CD1c-positive myeloid dendritic cell (primary cell): ENCODE results near the gene IL21.
"Not testable (repeated sequence)": the region's sequence is repeated elsewhere in the genome, so short reads cannot be mapped to it uniquely, and the experiment has no call there.

Experiments
- DNase-seq: peaks from one replicate; pipeline ENCODE4 v3.0.0-alpha.2; 2016; ENCODE audit errors: extremely low spot score

Gene IL21

DNA sequence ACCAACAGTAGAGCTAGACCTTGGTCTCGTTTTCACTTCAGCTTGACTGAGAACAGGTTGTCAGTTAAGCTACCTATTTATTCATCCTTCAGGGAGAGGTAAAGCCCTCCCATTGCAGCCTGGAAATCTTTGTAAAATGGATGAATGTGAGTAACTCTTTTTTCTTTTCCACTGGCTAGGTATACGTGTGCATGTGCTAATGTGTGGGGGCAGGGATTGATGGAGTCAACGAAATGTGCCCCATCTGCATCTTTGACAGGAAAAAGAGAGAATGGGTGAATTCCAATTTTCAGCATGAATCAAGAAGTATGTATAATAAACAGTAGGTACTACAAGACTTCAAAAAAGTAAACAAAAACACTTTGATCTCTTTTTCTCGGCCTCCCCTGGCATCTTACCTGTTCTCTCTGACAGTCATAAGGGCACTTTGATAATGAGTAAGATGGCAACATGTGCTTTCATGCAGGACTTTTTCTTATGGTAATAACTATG is at the start of gene IL21:
IL21 (minus strand) TSS at position 51 of the 492 bp plus-strand sequence. CDS start 55 bp downstream, outside the sequence.
- no peak for DNase-seq

GRCh38 chr4:122669911-122670738 is 49.3 kb upstream of the IL21 start:
- DNase-seq = no peak

GRCh38 chr4:122668241-122668640 is 47.4 kb upstream of the IL21 start:
- DNase-seq = no peak

DNA sequence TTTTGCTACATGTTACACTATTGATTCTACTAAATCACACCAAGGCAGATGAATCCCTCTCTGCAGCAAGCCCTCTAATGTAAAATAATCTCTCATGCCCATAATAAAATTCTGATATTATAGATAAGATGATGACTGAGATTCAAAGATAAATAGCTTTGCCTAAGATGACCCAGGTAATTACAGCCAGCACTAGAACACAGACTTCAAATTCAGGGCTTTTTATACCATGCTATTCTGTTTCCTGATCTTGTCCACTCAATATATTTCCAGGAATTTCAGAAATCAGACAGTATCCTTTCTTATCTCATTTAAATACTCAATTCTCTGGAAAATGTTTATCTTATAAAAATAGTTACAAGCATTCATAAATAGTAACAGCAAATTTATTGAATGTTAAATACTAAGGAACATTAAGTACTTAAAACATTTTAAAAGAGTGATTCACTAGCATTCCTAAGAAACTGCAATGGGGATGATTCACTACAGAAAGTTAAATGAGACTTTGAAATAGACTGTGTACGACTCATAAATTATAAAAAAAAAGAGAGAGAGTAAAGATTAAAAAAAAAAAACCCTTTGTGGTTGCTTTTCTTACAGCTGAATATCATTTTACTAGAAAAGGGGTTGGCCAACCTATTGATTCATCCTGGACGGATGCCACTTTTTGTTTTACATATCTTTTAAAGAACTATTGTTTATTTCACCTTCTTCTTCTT is 45.8 kb upstream of the IL21 start:
- no peak for DNase-seq

DNA sequence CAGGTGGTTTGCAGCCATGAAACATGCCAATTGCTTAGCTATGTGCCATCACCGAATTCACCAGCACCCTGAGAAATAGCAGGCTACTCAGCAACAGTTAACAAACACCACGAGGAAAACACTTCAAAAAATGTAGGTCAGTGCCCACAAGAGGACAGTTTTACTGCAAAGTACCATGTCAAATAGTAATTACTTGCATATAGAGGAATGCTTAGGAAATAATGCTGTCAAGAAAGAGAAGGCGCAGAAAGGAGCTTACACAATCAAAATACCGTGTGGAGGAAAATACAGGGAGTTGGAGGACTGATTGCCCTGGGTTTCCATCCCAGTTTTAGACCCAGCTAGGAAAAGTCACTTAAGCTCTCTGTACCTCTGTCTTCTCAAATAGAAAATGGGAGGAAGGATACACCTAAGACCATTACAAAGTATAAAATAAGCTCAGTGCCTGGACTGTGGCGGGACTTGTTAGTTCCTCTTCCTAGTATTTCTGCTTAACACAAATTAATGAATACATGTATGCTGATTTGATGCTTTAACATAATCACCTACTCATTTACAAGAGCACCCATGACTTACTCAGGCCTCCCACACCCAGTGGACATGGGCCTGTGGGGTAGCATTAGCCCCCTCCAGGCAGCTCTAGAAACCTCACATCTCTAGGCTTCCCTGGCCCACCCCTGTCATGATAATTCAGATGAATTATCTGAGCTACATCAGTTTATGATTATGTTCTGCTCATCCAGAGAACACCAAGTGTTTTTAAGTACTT is 44.5 kb upstream of the IL21 start:
- no peak for DNase-seq

- DNase-seq = no peak
Measured at GRCh38 chr4:122663814-122664610, 43.1 kb upstream of the IL21 start.

DNA sequence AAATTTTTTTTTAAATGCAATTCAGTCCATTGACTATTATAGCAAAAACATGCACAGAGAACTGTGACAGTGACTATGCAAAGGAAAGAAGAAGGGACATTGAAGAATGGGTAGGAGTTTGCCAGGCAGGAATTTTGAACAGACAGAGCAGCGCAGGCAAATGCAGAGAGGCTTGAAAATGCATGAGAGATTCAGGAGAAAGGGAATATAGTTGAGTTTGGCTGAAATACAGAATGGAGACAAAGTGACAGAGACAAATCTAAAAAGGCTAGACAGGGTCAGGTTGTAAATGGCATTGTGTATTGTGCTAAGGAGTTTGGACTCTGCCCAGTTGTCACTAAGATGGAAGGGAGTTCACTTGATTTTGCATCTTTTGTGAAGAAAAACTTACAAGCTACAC is 42.4 kb upstream of the IL21 start:
- DNase-seq = no peak

DNA sequence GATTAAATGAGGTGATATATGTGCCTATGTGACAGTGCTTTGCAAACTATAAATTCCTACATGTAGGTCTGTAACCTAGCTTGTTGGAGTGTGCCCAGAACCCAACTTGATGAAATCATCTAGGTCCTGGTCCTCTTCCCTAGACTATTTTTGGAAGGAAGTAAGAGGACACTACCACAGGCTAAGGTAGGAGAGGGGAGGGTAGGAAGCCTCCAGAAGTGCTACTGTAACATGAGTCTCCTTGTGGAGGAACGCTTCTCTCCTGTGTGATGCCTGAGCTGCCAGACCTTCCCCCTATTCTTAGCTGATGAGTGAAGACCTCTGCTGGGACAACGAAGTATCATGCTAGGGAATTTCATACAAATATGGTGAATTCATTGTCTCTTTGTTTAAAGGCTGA is 41.8 kb upstream of the IL21 start:
- DNase-seq = no peak

DNA sequence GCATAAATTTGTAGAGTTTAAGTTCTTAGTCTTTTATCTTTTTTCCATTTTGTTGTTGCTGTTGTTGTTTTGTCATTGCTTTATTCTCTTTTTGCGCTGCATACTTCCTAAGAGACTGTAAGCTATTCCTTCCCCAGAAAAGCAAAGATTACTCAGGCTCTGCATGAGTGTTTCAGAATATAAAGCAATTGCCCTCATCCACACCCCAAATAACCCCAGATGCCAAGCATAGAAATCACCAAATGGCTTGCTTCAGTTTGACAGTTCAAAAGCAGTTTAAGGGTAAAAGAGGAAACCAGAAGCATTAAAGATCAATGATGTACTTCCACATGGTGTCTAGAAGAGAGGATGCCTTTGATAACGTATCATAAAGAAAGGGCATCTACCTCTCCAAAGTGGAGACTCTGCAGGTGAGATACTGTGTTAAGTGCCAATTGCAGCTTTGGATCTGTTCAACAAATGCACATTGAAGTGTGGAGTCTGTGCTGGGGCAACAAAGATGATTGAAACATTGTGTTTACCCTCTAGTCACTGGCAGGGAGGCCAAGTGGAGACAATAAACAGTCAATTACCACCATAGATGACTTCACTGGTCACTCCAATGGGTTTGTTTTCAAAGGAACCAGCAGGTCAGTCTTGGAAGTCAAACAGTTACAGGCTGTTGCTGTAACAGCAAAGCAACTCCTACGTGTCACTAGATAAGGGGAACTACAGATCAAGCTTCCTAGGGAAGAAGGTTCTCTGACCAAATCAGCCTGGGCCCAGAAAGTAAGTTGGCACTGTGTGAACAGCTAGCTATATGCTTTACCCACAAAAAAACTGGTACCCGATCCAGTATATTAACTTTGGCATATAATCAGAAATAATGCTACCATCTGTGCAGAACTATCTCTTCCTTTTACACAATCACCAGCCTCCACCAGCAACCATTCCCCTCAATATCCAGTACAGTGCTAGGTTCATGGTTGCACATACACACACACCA is 40.6 kb upstream of the IL21 start:
- peak; percentile 4 for DNase-seq

- no peak for DNase-seq
Measured at GRCh38 chr4:122658818-122659295, 38.0 kb upstream of the IL21 start.

DNA sequence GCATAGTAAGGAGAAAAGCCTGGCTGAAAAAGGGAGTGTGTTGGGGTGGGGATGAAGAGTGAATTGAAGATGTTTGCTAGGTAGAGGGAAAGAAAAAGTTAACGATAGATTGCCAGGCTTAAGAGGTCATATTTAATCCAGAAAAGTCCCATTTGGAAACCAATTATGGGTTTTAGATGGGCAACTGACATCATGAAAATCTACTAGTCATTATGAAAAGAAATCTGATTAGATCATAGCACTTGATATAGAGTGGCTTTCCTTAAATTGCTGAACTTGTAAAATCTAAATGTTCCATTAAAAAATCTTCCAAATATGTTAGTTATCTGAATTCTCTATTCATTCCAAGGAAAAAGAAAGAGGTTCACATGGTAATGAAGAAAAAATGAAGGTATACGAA is 37.5 kb upstream of the IL21 start:
- DNase-seq = no peak

DNA sequence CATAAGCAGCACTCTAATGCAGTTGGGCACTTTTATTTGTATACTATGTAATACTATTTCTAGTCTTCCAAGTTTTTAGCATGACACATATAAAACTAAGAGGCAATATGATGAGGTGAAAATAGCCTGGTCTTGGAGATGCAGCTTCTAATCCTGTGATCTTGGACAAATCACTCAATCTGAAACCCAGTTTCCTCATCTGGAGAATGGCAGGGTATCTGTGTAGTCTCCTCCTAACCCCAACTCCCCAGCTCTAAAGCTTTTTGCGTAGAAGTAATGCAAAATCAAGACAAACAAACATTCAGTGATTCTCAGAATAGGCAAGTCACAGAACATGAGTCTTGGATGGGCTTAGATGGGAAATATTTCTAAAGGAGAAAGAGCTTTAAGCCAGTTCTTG is 36.7 kb upstream of the IL21 start:
- no peak for DNase-seq

DNA sequence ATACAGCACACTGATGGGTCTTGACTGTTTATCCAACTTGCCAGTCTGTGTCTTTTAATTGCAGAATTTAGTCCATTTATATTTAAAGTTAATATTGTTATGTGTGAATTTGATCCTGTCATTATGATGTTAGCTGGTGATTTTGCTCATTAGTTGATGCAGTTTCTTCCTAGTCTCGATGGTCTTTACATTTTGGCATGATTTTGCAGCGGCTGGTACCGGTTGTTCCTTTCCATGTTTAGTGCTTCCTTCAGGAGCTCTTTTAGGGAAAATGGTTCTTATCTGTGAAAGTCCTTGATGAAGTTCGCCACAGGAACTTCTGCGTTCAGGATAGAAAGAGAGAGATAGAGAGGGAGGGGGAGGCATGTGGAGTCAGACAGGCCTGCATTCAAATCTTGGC is 35.7 kb upstream of the IL21 start:
- DNase-seq = not testable (repeated sequence)

DNA sequence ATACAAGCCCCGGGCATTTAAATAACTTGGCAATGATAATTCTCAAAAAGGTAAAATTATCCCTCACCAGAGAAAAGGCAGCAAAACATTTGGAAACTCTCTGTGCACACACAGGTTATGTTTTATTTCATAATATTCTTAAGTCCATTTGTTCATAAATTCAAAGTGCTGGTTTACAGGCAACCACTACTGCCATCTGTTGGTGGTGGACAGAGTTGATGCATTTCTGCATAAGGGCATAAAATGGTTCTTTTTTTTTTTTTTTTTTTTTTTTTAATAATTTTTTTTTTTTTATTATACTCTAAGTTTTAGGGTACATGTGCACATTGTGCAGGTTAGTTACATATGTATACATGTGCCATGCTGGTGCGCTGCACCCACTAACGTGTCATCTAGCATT is 31.5 kb upstream of the IL21 start:
- peak; percentile 44 for DNase-seq

- no peak for DNase-seq
Measured at GRCh38 chr4:122650148-122650547, 29.3 kb upstream of the IL21 start.

DNA sequence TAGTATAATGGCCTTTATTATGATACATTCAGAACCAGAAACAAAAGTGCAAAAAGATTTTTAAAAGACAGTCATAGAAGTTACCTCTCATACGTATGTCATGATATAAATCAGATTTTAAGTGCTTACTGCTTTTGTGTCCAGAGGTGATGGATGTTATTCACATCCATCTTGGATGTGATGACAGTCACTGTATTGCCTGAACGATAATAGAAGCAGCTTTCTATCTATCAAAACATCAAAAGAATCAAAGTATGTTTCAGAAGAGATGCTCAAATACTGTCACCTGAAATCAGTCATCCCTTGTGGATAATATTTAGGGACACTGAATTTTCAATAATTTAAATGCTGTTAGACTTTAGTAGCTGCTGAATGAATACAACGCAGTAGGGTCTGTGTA is 26.8 kb upstream of the IL21 start:
- DNase-seq = no peak

- DNase-seq = no peak
Measured at GRCh38 chr4:122643257-122643656, 22.4 kb upstream of the IL21 start.

DNA sequence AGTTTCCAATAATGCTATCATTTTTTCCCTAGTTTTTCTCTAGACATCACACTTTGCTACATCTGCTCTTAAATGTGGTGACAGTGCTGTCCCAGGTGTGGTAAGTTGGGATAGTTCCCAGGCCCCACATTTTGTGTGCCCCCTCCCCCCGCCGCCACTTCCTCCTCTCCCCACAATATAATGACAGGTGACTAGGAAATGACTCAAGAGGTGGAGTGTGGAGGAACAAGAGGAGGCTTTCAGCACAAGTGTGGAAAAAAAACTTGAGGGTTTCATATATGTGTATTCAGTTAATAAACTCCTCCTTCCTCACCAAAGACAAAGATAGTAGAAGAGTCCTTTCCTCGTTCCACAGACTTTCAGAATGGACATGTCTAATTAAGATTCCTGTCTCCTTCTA is 18.3 kb upstream of the IL21 start:
- no peak for DNase-seq

GRCh38 chr4:122636697-122637096 is 15.8 kb upstream of the IL21 start:
- DNase-seq = no peak

GRCh38 chr4:122635205-122635604 is 14.3 kb upstream of the IL21 start:
- no peak for DNase-seq
